GM23338 (cell line): ENCODE results near the gene EEF1A1. TPM values are rescaled to one million over a fixed set of nuclear protein-coding genes. Genes with fewer than 3 reads are reported as not detected.

Source experiments
- ATAC-seq: fragments of 200-7000 bp; cut with Tn5 transposase; 3 replicates; pipeline ENCODE4 v1.9.1; 2020
- DNase-seq: peaks from one replicate; pipeline ENCODE4 v3.0.0-alpha.2; 2015; ENCODE audit warnings: low spot score
- H2AFZ ChIP-seq: fragments of 200-600 bp; sonication (generic); 2 replicates; pipeline ENCODE4 v1.8.0; 2016; ENCODE audit warnings: antibody characterized with exemption, mild to moderate bottlenecking, moderate library complexity
- H3F3A ChIP-seq: fragments of 200-600 bp; sonication (generic); replicated peaks from 2 replicates; pipeline ENCODE4 v1.8.0; 2017; ENCODE audit warnings: antibody characterized with exemption, mixed run types, low read depth
- H3K27ac ChIP-seq: fragments of 200-600 bp; sonication (generic); 2 replicates; pipeline ENCODE4 v1.6.1; 2016; ENCODE audit warnings: low read depth
- H3K27me3 ChIP-seq: fragments of 200-600 bp; sonication (generic); 2 replicates; pipeline ENCODE4 v1.8.0; 2016; ENCODE audit warnings: mild to moderate bottlenecking, mixed run types, moderate library complexity; ENCODE audit not compliant: insufficient read depth
- H3K36me3 ChIP-seq: fragments of 200-600 bp; sonication (generic); 2 replicates; pipeline ENCODE4 v1.8.0; 2016; ENCODE audit warnings: mild to moderate bottlenecking; ENCODE audit not compliant: insufficient read depth
- H3K4me1 ChIP-seq: fragments of 200-600 bp; sonication (generic); 2 replicates; pipeline ENCODE4 v1.8.0; 2016; ENCODE audit warnings: mild to moderate bottlenecking, moderate library complexity; ENCODE audit not compliant: insufficient read depth
- H3K4me2 ChIP-seq: fragments of 200-600 bp; sonication (generic); 2 replicates; pipeline ENCODE4 v1.7.1; 2017; ENCODE audit warnings: mixed run types
- H3K4me3 ChIP-seq: fragments of 200-600 bp; sonication (generic); 2 replicates; pipeline ENCODE4 v1.6.1; 2016; ENCODE audit warnings: mixed run types
- H3K79me2 ChIP-seq: fragments of 200-600 bp; sonication (generic); replicated peaks from 2 replicates; pipeline ENCODE4 v1.8.0; 2017; ENCODE audit warnings: mild to moderate bottlenecking; ENCODE audit not compliant: insufficient read depth
- H3K9me2 ChIP-seq: fragments of 200-600 bp; sonication (generic); 2 replicates; pipeline ENCODE4 v1.8.0; 2017; ENCODE audit not compliant: insufficient read depth
- H4K20me1 ChIP-seq: fragments of 200-600 bp; sonication (generic); replicated peaks from 2 replicates; pipeline ENCODE4 v1.8.0; 2017; ENCODE audit warnings: mild to moderate bottlenecking; ENCODE audit not compliant: insufficient read depth
- H3K27ac Mint-ChIP-seq: 2 replicates; pipeline ENCODE4 v1.8.0; 2020; ENCODE audit warnings: inconsistent platforms, mild to moderate bottlenecking, moderate library complexity, mixed read lengths
- H3K27me3 Mint-ChIP-seq: 3 replicates; pipeline ENCODE4 v1.8.0; 2022; ENCODE audit warnings: low read depth, mild to moderate bottlenecking, moderate library complexity, mixed read lengths, inconsistent platforms; ENCODE audit not compliant: insufficient read depth, poor library complexity
- H3K36me3 Mint-ChIP-seq: 3 replicates; pipeline ENCODE4 v1.8.0; 2021; ENCODE audit warnings: low read depth, mild to moderate bottlenecking, inconsistent platforms, moderate library complexity, mixed read lengths
- H3K4me1 Mint-ChIP-seq: 3 replicates; pipeline ENCODE4 v1.8.0; 2020; ENCODE audit warnings: mild to moderate bottlenecking, inconsistent platforms, mixed read lengths
- H3K4me3 Mint-ChIP-seq: 3 replicates; pipeline ENCODE4 v1.8.0; 2021; ENCODE audit warnings: moderate library complexity, mild to moderate bottlenecking, inconsistent platforms, mixed read lengths
- H3K9me3 Mint-ChIP-seq: 3 replicates; pipeline ENCODE4 v1.8.0; 2020; ENCODE audit warnings: moderate library complexity, mild to moderate bottlenecking, inconsistent platforms, mixed read lengths
- CREB1 ChIP-seq: fragments of 250-450 bp; sonication (Bioruptor Pico); IDR thresholded peaks from 2 replicates; pipeline ENCODE4 v1.5.0; 2020; ENCODE audit warnings: low read depth, mild to moderate bottlenecking, moderate library complexity
- EZH2 ChIP-seq: fragments of 200-600 bp; sonication (generic); IDR thresholded peaks from one replicate; pipeline ENCODE4 v1.8.0; 2017; ENCODE audit warnings: antibody characterized with exemption, mild to moderate bottlenecking, low read depth; ENCODE audit not compliant: unreplicated experiment
- EZH2phosphoT487 ChIP-seq: fragments of 200-600 bp; sonication (generic); IDR thresholded peaks from one replicate; pipeline ENCODE4 v1.8.1; 2018; ENCODE audit warnings: antibody characterized with exemption; ENCODE audit not compliant: unreplicated experiment
- JUNB ChIP-seq: IDR thresholded peaks from one replicate; pipeline ENCODE4 v1.6.1; 2016; ENCODE audit warnings: antibody characterized with exemption; ENCODE audit not compliant: unreplicated experiment
- NANOG ChIP-seq: IDR thresholded peaks from 2 replicates; pipeline ENCODE4 v1.6.1; 2016; ENCODE audit warnings: antibody characterized with exemption, borderline replicate concordance
- POLR2AphosphoS5 ChIP-seq: IDR thresholded peaks from 2 replicates; pipeline ENCODE4 v1.6.1; 2016; ENCODE audit warnings: antibody characterized with exemption, low read depth
- STAT1 ChIP-seq: IDR thresholded peaks from one replicate; pipeline ENCODE4 v1.6.1; 2016; ENCODE audit warnings: antibody characterized with exemption; ENCODE audit not compliant: unreplicated experiment
- ZNF114 ChIP-seq: fragments of 250-450 bp; sonication (Bioruptor Pico); IDR thresholded peaks from 2 replicates; pipeline ENCODE4 v1.5.0; 2020; ENCODE audit warnings: mild to moderate bottlenecking, moderate library complexity
- ZNF331 ChIP-seq: fragments of 250-450 bp; sonication (Bioruptor Pico); IDR thresholded peaks from 2 replicates; pipeline ENCODE4 v1.5.0; 2020; ENCODE audit warnings: low read depth, mild to moderate bottlenecking, moderate library complexity
- polyA plus RNA-seq: library from polyadenylated mRNA; unstranded; fragments of >200 nt; fragmentation: Nextera tagmentation; extraction: Ambion mirVana; gene quantifications from 2 replicates; pipeline ENCODE4 v1.2.1, GENCODE V29; 2016
- total RNA-seq: library from RNA; depleted of rRNA; stranded (reverse); fragments of >200 nt; shearing (Covaris generic); gene quantifications from 2 replicates; pipeline ENCODE4 v1.2.3, GENCODE V29; 2014
- TF ChIP-seq, protein P1 (sequence below): IDR thresholded peaks from one replicate; pipeline ENCODE4 v1.6.1; 2018; ENCODE audit warnings: antibody characterized with exemption; ENCODE audit not compliant: unreplicated experiment
- TF ChIP-seq, protein P2 (sequence below): IDR thresholded peaks from 2 replicates; pipeline ENCODE4 v1.6.1; 2016; ENCODE audit warnings: antibody characterized with exemption
- TF ChIP-seq, protein P3 (sequence below), 2 experiments: fragments of 200-600 bp in 1 of 2; sonication (generic) in 1 of 2; conservative IDR thresholded peaks; 2 replicates each; pipeline versions ENCODE4 v1.5.1 to v1.6.1; 2016 to 2017; ENCODE audit warnings: antibody characterized with exemption in 2 of 2, low read depth in 2 of 2, mild to moderate bottlenecking in 2 of 2, moderate library complexity in 1 of 2

Gene EEF1A1
- total and polyA plus RNA-seq, 2 experiments from 2014 or later: 7,677 to 12,342 TPM

DNA sequence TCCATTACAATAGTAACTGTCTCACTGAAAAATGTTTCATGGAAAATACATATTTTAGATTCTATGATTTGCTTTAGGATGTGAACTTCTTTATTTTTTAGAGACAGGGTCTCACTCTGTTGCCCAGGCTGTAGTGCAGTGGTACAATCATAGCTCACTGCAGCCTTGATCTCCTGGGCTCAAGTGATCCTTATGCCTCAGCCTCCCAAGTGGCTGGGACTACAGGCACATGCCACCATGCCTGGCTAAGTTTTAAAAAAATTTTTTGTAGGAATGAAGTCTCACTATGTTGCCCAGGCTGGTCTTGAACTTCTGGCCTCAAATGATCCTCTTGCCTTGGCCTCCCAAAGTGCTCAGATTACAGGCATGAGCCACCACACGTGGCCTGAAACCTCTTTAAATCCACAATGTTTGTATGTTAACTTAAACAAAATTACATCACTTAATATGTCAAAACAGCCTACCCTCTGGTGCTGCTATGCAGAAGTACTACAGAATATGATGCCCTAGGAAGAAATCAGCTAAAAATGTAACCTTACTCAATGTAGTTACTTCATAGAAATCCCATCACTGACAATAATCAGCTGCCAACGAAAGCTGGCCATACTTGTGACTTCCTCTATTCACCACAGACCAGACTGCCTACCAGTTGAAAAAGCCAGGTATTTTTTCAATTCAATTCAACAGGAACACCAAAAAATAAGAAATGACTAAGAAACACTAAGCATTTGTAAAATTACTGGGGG is 17.6 kb downstream of the EEF1A1 start (continued):
- TF ChIP-seq, protein P1, sequence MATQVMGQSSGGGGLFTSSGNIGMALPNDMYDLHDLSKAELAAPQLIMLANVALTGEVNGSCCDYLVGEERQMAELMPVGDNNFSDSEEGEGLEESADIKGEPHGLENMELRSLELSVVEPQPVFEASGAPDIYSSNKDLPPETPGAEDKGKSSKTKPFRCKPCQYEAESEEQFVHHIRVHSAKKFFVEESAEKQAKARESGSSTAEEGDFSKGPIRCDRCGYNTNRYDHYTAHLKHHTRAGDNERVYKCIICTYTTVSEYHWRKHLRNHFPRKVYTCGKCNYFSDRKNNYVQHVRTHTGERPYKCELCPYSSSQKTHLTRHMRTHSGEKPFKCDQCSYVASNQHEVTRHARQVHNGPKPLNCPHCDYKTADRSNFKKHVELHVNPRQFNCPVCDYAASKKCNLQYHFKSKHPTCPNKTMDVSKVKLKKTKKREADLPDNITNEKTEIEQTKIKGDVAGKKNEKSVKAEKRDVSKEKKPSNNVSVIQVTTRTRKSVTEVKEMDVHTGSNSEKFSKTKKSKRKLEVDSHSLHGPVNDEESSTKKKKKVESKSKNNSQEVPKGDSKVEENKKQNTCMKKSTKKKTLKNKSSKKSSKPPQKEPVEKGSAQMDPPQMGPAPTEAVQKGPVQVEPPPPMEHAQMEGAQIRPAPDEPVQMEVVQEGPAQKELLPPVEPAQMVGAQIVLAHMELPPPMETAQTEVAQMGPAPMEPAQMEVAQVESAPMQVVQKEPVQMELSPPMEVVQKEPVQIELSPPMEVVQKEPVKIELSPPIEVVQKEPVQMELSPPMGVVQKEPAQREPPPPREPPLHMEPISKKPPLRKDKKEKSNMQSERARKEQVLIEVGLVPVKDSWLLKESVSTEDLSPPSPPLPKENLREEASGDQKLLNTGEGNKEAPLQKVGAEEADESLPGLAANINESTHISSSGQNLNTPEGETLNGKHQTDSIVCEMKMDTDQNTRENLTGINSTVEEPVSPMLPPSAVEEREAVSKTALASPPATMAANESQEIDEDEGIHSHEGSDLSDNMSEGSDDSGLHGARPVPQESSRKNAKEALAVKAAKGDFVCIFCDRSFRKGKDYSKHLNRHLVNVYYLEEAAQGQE: no peak
- no peak for TF ChIP-seq POLR2AphosphoS5
- TF ChIP-seq CREB1 (CRISPR knock-in tag): no peak
- TF ChIP-seq NANOG: no peak
- TF ChIP-seq JUNB: no peak
- TF ChIP-seq STAT1: no peak
- no peak for TF ChIP-seq ZNF114
- TF ChIP-seq, protein P2, sequence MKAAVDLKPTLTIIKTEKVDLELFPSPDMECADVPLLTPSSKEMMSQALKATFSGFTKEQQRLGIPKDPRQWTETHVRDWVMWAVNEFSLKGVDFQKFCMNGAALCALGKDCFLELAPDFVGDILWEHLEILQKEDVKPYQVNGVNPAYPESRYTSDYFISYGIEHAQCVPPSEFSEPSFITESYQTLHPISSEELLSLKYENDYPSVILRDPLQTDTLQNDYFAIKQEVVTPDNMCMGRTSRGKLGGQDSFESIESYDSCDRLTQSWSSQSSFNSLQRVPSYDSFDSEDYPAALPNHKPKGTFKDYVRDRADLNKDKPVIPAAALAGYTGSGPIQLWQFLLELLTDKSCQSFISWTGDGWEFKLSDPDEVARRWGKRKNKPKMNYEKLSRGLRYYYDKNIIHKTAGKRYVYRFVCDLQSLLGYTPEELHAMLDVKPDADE: no peak
- no peak for TF ChIP-seq EZH2
- TF ChIP-seq ZNF331 (CRISPR knock-in tag): no peak

DNA sequence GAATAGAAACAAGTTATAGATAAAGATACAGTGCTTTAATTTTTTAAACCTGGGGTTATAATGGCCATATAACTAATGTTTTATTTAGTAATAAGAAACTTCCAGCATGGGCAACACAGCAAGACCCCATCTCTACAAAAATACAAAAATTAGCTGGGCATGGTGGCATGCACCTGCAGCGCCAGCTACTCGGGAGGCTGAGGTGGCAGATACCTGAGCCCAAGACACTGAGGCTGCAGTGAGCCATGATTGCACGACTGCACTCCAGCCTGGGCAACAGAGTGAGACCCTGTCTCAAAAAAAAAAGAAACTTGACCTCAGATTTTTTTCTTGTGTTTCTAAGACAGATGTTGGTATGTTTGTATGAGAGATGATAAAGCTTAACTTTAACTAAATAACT is 22.9 kb downstream of the EEF1A1 start:
- Mint-ChIP-seq H3K4me1 (no peaks in the 10 kb centered on the region), H3K27ac (no peak overlapping the region), H3K9me3 (no peaks in the 10 kb centered on the region), H3K27me3 (no peaks in the 10 kb centered on the region), H3K36me3 (peaks cover 38% of the 10 kb centered on the region; the same call in 2 of the 3 replicates), H3K4me3 (no peak overlapping the region)
- no peak for ATAC-seq
- Histone ChIP-seq H3K4me3 (no peak overlapping the region), H3K27ac (no peak overlapping the region), H3K9me2 (no peaks in the 10 kb centered on the region), H3K36me3 (peaks cover 24% of the 10 kb centered on the region), H3F3A (no peaks in the 10 kb centered on the region), H3K4me1 (no peaks in the 10 kb centered on the region), H3K27me3 (no peaks in the 10 kb centered on the region), H3K79me2 (no peaks in the 10 kb centered on the region), H4K20me1 (peaks cover 4% of the 10 kb centered on the region; the same call in 1 of the 2 replicates), H2AFZ (no peak overlapping the region), H3K4me2 (no peak overlapping the region)
- DNase-seq: no peak
- TF ChIP-seq CREB1 (CRISPR knock-in tag) (no peak), NANOG (no peak), EZH2 (no peak), EZH2phosphoT487 (no peak), ZNF331 (CRISPR knock-in tag) (no peak), ZNF114 (no peak)
- TF ChIP-seq, protein P1: no peak
- TF ChIP-seq, protein P3, sequence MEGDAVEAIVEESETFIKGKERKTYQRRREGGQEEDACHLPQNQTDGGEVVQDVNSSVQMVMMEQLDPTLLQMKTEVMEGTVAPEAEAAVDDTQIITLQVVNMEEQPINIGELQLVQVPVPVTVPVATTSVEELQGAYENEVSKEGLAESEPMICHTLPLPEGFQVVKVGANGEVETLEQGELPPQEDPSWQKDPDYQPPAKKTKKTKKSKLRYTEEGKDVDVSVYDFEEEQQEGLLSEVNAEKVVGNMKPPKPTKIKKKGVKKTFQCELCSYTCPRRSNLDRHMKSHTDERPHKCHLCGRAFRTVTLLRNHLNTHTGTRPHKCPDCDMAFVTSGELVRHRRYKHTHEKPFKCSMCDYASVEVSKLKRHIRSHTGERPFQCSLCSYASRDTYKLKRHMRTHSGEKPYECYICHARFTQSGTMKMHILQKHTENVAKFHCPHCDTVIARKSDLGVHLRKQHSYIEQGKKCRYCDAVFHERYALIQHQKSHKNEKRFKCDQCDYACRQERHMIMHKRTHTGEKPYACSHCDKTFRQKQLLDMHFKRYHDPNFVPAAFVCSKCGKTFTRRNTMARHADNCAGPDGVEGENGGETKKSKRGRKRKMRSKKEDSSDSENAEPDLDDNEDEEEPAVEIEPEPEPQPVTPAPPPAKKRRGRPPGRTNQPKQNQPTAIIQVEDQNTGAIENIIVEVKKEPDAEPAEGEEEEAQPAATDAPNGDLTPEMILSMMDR (conservative IDR thresholded peaks at IDR 0.05; ENCODE audit: low read depth in 2 of 2): no peak
